DND-41 (cell line): ENCODE data around the gene KRT84.

ENCODE experiments used
- ATAC-seq: fragments of 200-7000 bp; cut with Tn5 transposase; 3 replicates; pipeline ENCODE4 v1.9.1; 2021; ENCODE audit warnings: low read depth; ENCODE audit not compliant: insufficient read depth
- DNase-seq: peaks from one replicate; pipeline ENCODE4 v3.0.0-alpha.2; 2020
- H2AFZ ChIP-seq: 2 replicates; pipeline ENCODE4 v1.6.0; 2012; ENCODE audit warnings: low read depth, low read length
- H3K27ac ChIP-seq: 2 replicates; pipeline ENCODE4 v1.5.1; 2012; ENCODE audit warnings: low read length, inconsistent platforms
- H3K27me3 ChIP-seq: fragments of 200-600 bp; sonication (generic); 2 replicates; pipeline ENCODE4 v1.6.0; 2012; ENCODE audit warnings: low read length, mild to moderate bottlenecking, inconsistent platforms; ENCODE audit not compliant: insufficient read depth, poor library complexity
- H3K36me3 ChIP-seq: 2 replicates; pipeline ENCODE4 v1.5.1; 2012; ENCODE audit warnings: low read length, inconsistent platforms; ENCODE audit not compliant: insufficient read depth
- H3K4me1 ChIP-seq: 2 replicates; pipeline ENCODE4 v1.5.1; 2012; ENCODE audit warnings: mild to moderate bottlenecking, low read length; ENCODE audit not compliant: insufficient read depth
- H3K4me2 ChIP-seq: 2 replicates; pipeline ENCODE4 v1.6.0; 2012; ENCODE audit warnings: mild to moderate bottlenecking, moderate library complexity, low read length, inconsistent platforms; ENCODE audit not compliant: insufficient read depth
- H3K4me3 ChIP-seq, 2 experiments: fragments of 200-600 bp in 1 of 2; shearing (Covaris generic) in 1 of 2; 2 replicates each; pipeline ENCODE4 v1.5.1; 2012 to 2016; ENCODE audit warnings: inconsistent platforms in 2 of 2, low read length in 2 of 2, mild to moderate bottlenecking in 2 of 2, low read depth in 1 of 2, moderate library complexity in 1 of 2
- H3K79me2 ChIP-seq: 2 replicates; pipeline ENCODE4 v1.6.0; 2012; ENCODE audit warnings: low read length, inconsistent platforms; ENCODE audit not compliant: insufficient read depth
- H3K9ac ChIP-seq: 2 replicates; pipeline ENCODE4 v1.6.0; 2012; ENCODE audit warnings: low read depth, mild to moderate bottlenecking, inconsistent platforms, low read length, moderate library complexity
- H3K9me3 ChIP-seq: 2 replicates; pipeline ENCODE4 v1.5.1; 2012; ENCODE audit warnings: low read length, moderate library complexity, mild to moderate bottlenecking, inconsistent platforms; ENCODE audit not compliant: insufficient read depth, severe bottlenecking
- H4K20me1 ChIP-seq: 2 replicates; pipeline ENCODE4 v1.6.0; 2012; ENCODE audit warnings: low read length; ENCODE audit not compliant: insufficient read depth
- EZH2 ChIP-seq: IDR thresholded peaks from 3 replicates; pipeline ENCODE4 v1.6.1; 2012; ENCODE audit warnings: borderline replicate concordance, low read depth, mild to moderate bottlenecking, moderate library complexity, low read length, inconsistent platforms; ENCODE audit not compliant: severe bottlenecking
- TF ChIP-seq, protein P1 (sequence below): IDR thresholded peaks from 2 replicates; pipeline ENCODE4 v1.5.1; 2012; ENCODE audit warnings: borderline replicate concordance, low read length, moderate library complexity, mild to moderate bottlenecking; ENCODE audit not compliant: poor library complexity, severe bottlenecking; ENCODE audit errors: extremely low read depth

Gene KRT84, protein sequence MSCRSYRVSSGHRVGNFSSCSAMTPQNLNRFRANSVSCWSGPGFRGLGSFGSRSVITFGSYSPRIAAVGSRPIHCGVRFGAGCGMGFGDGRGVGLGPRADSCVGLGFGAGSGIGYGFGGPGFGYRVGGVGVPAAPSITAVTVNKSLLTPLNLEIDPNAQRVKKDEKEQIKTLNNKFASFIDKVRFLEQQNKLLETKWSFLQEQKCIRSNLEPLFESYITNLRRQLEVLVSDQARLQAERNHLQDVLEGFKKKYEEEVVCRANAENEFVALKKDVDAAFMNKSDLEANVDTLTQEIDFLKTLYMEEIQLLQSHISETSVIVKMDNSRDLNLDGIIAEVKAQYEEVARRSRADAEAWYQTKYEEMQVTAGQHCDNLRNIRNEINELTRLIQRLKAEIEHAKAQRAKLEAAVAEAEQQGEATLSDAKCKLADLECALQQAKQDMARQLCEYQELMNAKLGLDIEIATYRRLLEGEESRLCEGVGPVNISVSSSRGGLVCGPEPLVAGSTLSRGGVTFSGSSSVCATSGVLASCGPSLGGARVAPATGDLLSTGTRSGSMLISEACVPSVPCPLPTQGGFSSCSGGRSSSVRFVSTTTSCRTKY

DNA sequence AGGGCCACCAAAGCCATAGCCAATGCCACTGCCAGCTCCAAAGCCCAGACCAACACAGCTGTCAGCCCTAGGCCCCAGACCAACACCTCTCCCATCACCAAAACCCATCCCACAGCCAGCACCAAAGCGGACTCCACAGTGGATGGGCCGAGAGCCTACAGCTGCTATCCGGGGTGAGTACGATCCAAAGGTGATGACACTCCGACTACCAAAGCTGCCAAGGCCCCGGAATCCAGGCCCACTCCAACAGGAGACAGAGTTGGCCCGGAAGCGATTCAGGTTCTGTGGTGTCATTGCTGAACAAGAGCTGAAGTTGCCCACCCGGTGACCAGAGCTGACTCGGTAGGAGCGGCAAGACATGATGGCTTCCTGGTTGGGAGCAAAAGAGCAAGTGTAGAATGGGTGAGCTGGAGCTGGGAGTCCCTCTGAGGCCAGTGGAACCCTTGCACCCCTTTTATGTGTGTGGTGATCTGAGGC lies at the start of gene KRT84:
Gene KRT84, minus strand, starts transcription at position 427 of the 477 bp plus-strand sequence. Its CDS starts 67 bp downstream, at position 360.
- Histone ChIP-seq H3K4me3 (no peak within 1 kb of the TSS), H3K79me2 (no peaks in the 10 kb centered on the region), H3K27ac (no peak within 1 kb of the TSS), H4K20me1 (peaks cover 4% of the 10 kb centered on the region), H3K9me3 (no peaks in the 10 kb centered on the region), H3K4me1 (no peaks in the 10 kb centered on the region), H3K4me2 (no peak within 1 kb of the TSS), H3K27me3 (peaks cover 44% of the 10 kb centered on the region), H3K36me3 (no peaks in the 10 kb centered on the region), H2AFZ (no peak within 1 kb of the TSS), H3K9ac (no peak within 1 kb of the TSS)
- DNase-seq = no peak
- no peak for TF ChIP-seq EZH2
- TF ChIP-seq, protein P1, sequence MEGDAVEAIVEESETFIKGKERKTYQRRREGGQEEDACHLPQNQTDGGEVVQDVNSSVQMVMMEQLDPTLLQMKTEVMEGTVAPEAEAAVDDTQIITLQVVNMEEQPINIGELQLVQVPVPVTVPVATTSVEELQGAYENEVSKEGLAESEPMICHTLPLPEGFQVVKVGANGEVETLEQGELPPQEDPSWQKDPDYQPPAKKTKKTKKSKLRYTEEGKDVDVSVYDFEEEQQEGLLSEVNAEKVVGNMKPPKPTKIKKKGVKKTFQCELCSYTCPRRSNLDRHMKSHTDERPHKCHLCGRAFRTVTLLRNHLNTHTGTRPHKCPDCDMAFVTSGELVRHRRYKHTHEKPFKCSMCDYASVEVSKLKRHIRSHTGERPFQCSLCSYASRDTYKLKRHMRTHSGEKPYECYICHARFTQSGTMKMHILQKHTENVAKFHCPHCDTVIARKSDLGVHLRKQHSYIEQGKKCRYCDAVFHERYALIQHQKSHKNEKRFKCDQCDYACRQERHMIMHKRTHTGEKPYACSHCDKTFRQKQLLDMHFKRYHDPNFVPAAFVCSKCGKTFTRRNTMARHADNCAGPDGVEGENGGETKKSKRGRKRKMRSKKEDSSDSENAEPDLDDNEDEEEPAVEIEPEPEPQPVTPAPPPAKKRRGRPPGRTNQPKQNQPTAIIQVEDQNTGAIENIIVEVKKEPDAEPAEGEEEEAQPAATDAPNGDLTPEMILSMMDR = no peak
- ATAC-seq = no peak

DNA sequence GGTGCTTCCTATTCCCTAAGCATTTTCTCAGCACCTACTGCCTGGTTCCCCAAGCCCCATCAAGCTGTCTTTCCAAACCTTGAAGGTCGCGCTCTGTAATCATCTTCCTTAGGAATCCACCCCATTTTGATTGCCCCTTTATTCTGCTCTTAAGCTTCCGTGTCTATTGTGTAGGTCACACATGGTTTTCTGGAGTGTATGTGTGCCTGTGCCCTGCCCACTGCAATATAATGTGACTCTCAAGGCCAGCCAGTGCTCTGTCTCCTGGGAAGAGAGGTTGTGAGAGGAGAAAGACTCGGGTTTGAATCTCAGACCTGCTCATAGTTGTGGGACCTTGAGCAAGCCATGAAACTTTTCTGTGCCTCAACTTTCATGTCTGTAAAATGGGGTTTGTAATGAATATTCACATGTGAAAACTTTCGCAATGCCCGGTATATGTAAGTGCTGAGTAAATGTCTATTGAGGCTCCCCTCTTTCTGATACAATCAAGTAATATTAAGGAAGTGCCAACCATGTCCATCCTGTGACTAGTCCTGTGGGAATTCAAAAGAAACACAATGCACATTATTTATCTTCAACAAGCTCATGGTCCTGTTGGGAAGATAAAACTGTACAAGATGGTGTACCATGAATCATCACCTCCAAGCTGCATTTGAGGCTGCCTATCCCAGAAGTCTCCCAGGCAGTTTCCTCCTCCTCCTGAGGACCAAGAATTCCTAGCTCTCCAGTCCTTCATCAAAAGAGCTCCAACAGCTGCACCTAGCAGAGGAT lies 49.5 kb upstream of the KRT84 start:
- Histone ChIP-seq H3K27me3 (no peaks in the 10 kb centered on the region), H3K27ac (no peak overlapping the region), H3K4me3 (no peak overlapping the region), H4K20me1 (0 out of 2 replicates have a peak, but pooled peaks cover 2% of the 10 kb centered on the region), H3K4me2 (no peak overlapping the region), H3K4me1 (no peaks in the 10 kb centered on the region), H3K79me2 (no peaks in the 10 kb centered on the region), H2AFZ (no peak overlapping the region), H3K9ac (no peak overlapping the region), H3K9me3 (no peaks in the 10 kb centered on the region), H3K36me3 (no peaks in the 10 kb centered on the region)
- TF ChIP-seq EZH2 = no peak
- TF ChIP-seq, protein P1 = no peak
- no peak for ATAC-seq
- DNase-seq = no peak

DNA sequence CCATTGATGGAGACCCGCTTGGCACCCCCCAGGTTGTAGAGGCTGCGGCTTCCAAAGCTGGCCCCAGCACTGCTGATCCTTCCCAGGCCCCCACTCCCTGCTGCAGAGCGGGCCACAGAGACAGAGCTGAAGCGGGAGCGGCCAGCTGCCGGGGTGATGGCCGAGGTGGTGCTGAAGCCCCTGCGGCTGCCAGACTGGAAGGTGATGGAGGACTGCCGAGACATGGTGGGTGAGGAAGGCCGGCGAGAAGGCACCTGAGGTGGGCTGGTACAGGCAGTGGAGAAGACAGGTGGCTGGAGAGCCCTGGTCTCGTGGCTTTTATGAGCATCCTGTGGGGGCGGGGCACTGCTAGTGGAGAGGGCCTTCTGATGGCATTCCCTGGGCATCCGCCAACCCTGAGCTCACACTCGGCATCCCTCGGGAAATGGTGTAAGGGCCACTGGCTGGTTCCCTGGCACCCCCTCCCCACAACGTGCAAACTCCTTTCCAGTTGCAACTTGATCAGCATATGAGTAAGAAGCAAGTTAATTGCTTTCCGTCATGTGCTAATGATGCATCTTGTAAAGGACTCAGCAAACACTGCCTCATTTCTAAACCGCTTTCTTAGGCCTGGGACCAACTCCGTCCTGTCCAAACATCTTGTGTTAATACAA lies 48.8 kb upstream of the KRT84 start, which contains the start of gene KRT75:
Gene KRT75, minus strand, starts transcription at position 291 of the 653 bp plus-strand sequence. Its CDS starts 67 bp downstream, at position 224.
- H3K9me3 ChIP-seq = no peaks in the 10 kb centered on the region
- TF ChIP-seq, protein P1 = no peak
- no peak for TF ChIP-seq EZH2
- no peaks in the 10 kb centered on the region for H3K36me3 ChIP-seq
- H3K4me1 ChIP-seq = no peaks in the 10 kb centered on the region
- no peak within 1 kb of the TSS for H3K4me2 ChIP-seq
- H3K9ac ChIP-seq = no peak within 1 kb of the TSS
- no peaks in the 10 kb centered on the region for H3K79me2 ChIP-seq
- 0 out of 2 replicates have a peak, but pooled peaks cover 2% of the 10 kb centered on the region for H4K20me1 ChIP-seq
- H2AFZ ChIP-seq = no peak within 1 kb of the TSS
- no peak within 1 kb of the TSS for H3K27ac ChIP-seq
- peaks cover 1% of the 10 kb centered on the region for H3K27me3 ChIP-seq
- ATAC-seq = no peak
- no peak for DNase-seq
- H3K4me3 ChIP-seq = no peak within 1 kb of the TSS
